Epithelial cell of umbilical artery (primary cell): ENCODE measurements around the gene ALDH7A1. TPM values are rescaled to one million over a fixed set of nuclear protein-coding genes. Genes with fewer than 3 reads are reported as not detected.

Experiments used
- total RNA-seq: library from RNA; depleted of rRNA; stranded (reverse); fragments of >200 nt; gene quantifications from 2 replicates; pipeline ENCODE4 v1.2.3, GENCODE V29; 2014

ALDH7A1 gene
- 51.8 and 52.9 TPM in 2 replicates for total RNA-seq

DNA sequence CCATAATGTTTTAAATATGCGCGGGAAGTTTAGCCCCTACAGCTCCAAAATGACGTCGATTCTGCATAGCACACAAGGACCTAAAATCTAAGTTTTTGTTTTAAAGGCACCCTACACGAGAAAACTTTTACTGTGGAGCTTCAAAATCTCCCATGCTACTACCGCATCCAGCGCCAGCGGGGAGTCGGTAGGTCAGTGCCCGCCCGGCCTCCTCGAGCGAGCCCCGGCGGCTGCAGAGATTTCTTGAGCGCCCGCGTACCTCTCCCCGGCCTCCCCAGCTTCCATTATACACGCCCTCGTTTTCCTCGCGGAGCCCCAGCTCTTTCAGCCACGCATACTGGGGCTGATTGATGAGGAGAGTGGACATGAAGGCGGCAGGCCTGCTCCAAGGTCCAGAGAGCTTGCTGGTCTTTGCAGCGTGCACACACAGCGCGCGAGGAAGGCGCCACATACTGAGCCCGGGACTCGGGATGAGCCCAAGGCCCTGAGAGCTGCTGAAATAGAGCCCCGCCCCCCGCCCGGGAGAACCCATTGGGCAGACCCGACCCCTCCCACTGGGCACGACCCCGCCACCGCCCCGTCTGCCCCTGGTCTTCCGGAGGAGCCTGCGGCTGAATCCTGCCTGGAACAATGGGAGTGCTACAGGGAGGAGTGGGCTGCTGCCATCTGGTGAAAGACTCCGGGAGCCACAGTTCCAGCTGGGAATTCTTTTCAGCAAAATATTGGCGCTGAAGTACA is at the start of gene ALDH7A1:
Gene ALDH7A1, minus strand, starts transcription at position 472 of the 738 bp plus-strand sequence. Its CDS starts 21 bp downstream, at position 451.

DNA sequence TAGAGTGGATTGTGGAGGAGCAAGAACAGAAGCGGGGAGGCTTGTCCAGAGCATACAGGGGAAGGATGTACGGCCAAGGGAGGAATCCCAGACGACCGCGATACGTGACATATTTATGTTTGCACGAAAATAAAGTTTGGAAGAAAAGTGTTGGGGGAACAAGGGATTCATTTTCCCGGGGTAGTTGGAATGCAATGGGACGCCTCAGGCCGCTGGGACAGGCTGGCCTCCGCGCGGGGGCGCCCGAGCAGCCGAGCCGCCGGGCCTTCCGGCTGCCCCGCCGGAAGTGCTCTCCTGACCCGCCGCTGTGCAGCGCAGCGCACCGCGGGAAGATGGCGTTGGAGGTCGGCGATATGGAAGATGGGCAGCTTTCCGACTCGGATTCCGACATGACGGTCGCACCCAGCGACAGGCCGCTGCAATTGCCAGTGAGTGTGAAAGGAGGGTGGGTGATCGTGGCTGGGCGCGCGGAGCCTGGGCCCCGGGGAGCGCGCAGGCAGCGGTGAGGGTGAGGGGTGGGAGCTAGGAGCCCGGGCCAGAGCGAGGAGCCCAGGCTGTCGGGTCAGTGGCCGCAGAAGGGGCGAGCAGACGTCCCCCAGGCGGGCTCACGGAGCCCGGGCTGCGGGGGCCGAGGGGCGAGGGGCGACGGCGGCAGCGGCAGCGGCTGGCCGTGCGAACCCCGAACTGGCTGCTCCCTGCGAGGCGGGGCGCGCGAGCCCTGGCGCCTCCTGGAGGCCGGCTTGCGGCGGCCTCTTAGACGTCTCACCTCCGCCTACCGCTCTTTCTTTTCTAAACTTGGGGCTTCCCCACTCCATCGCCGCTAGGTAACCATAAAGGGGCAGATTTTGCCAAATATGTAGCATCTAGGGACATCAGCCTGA is 5.9 kb upstream of the ALDH7A1 start, which contains the start of gene PHAX:
Gene PHAX, plus strand, starts transcription at position 317 of the 881 bp plus-strand sequence. Its CDS starts 16 bp downstream, at position 333.

Other genes starting within 250 kb of the ALDH7A1 start
- gene GRAMD2B, start 171.8 kb downstream of the ALDH7A1 start, total RNA-seq, result 1.3 and 3.3 TPM in 2 replicates
- gene PHAX, start 5.7 kb upstream of the ALDH7A1 start, total RNA-seq, result 65.4 and 75.7 TPM in 2 replicates
- gene LMNB1, start 181.9 kb upstream of the ALDH7A1 start, total RNA-seq, result 96.8 and 139 TPM in 2 replicates